ENCODE data around the gene PPARG. TPM values are rescaled to one million over a fixed set of nuclear protein-coding genes. Genes with fewer than 3 reads are reported as not detected.
A peak's percentile ranks its signal among the peaks of the same experiment; 100 is the strongest.
"Not testable (repeated sequence)": the region's sequence is repeated elsewhere in the genome, so short reads cannot be mapped to it uniquely, and the experiment has no call there.

The PPARG gene
- total and polyA plus RNA-seq, 8 donors = 7.9 to 85.2 (median 29.3) TPM

GRCh38 chr3:12447075-12447474 lies 158.2 kb downstream of the PPARG start:
- DNase-seq = no peak
- TF ChIP-seq POLR2AphosphoS5 (IDR thresholded peaks at IDR 0.05) (no peak), CTCF (IDR thresholded peaks at IDR 0.05) (no peak), POLR2A (IDR thresholded peaks at IDR 0.05) (no peak), EP300 (IDR thresholded peaks at IDR 0.05) (no peak)
- H3K9me3 ChIP-seq = no peaks in the 10 kb centered on the region
- intact Hi-C loops (cut with DNase I; ENCODE audit: low total_unique reads) = no loop called here
- H3K4me1 ChIP-seq = peaks cover 6 to 29% (median 21%) of the 10 kb centered on the region in 4 donors
- WGBS, 5 donors = 93 to 97% (median 95%) methylated on average over 4 of the region's 4 CpGs
- no peaks in the 10 kb centered on the region for H3K27me3 ChIP-seq
- no peak overlapping the region for H3K27ac ChIP-seq
- H3K36me3 ChIP-seq = no peaks in the 10 kb centered on the region
- H3K4me3 ChIP-seq = no peak overlapping the region

GRCh38 chr3:12448404-12449202 lies 159.7 kb downstream of the PPARG start:
- H3K27me3 ChIP-seq; H3K27ac ChIP-seq; H3K4me3 ChIP-seq; DNase-seq; intact Hi-C loops (cut with DNase I; ENCODE audit: low total_unique reads); H3K9me3 ChIP-seq; H3K36me3 ChIP-seq: not testable (repeated sequence)
- 75 to 92% (median 87%) methylated on average over 4 of the region's 4 CpGs for WGBS, 5 donors
- H3K4me1 ChIP-seq = peaks cover 6 to 17% (median 10%) of the 10 kb centered on the region in 4 donors

GRCh38 chr3:12449889-12450682 lies 161.2 kb downstream of the PPARG start:
- TF ChIP-seq CTCF (IDR thresholded peaks at IDR 0.05) (no peak), POLR2A (IDR thresholded peaks at IDR 0.05) (no peak), POLR2AphosphoS5 (IDR thresholded peaks at IDR 0.05) (no peak), EP300 (IDR thresholded peaks at IDR 0.05) (no peak)
- peak in 1 of 2 donors; percentile 12 for DNase-seq
- peaks cover 0 to 8% (median 3%) of the 10 kb centered on the region in 4 donors for H3K4me1 ChIP-seq
- H3K9me3 ChIP-seq = no peaks in the 10 kb centered on the region
- no peaks in the 10 kb centered on the region for H3K27me3 ChIP-seq
- 51 to 75% (median 57%) methylated on average over 8 of the region's 8 CpGs for WGBS, 5 donors
- H3K4me3 ChIP-seq = no peak overlapping the region
- no peak overlapping the region for H3K27ac ChIP-seq
- no peaks in the 10 kb centered on the region for H3K36me3 ChIP-seq
- intact Hi-C loops (cut with DNase I; ENCODE audit: low total_unique reads) = no loop called here

- Histone ChIP-seq H3K27me3 (no peaks in the 10 kb centered on the region), H3K4me3 (no peak overlapping the region), H3K27ac (no peak overlapping the region), H3K4me1 (no peaks in the 10 kb centered on the region), H3K36me3 (no peaks in the 10 kb centered on the region), H3K9me3 (no peaks in the 10 kb centered on the region)
- 86 to 95% (median 92%) methylated on average over 5 of the region's 5 CpGs for WGBS, 5 donors
- intact Hi-C loops (cut with DNase I; ENCODE audit: low total_unique reads) = no loop called here
- TF ChIP-seq CTCF (IDR thresholded peaks at IDR 0.05) (no peak), POLR2A (IDR thresholded peaks at IDR 0.05) (no peak), EP300 (IDR thresholded peaks at IDR 0.05) (no peak), POLR2AphosphoS5 (IDR thresholded peaks at IDR 0.05) (no peak)
- no peak for DNase-seq
Observed at GRCh38 chr3:12451481-12451880, 162.6 kb downstream of the PPARG start.

All from stomach (tissue), 9 donors.